ENCODE results near the gene MOSPD2.
A peak's percentile ranks its signal among the peaks of the same experiment; 100 is the strongest.

The MOSPD2 gene

GRCh38 chrX:14915596-14915995 lies 42.4 kb downstream of the MOSPD2 start:
- no peaks in the 10 kb centered on the region for H3K79me2 ChIP-seq (ENCODE audit: control insufficient read depth, insufficient read depth, low read length)
- no peak overlapping the region for H3K4me2 ChIP-seq (ENCODE audit: low read length)
- H2BK15ac ChIP-seq (replicated peaks; ENCODE audit: low read depth) = no peak overlapping the region
- H3K36me3 ChIP-seq (ENCODE audit: control insufficient read depth, insufficient read depth, low read length) = no peaks in the 10 kb centered on the region
- no peak overlapping the region for H3K4me3 ChIP-seq (ENCODE audit: low read length)
- H3K4ac ChIP-seq (ENCODE audit: low read depth, low read length) = no peak overlapping the region
- no peaks in the 10 kb centered on the region for H3K27me3 ChIP-seq (ENCODE audit: insufficient read depth, low read length, poor library complexity)
- no peaks in the 10 kb centered on the region for H3K79me1 ChIP-seq (ENCODE audit: low read length)
- H4K8ac ChIP-seq (ENCODE audit: low read depth, low read length) = no peak overlapping the region
- no peak overlapping the region for H3K18ac ChIP-seq (ENCODE audit: low read length)
- no peak overlapping the region for H3K9ac ChIP-seq (ENCODE audit: low read length)
- WGBS (ENCODE audit: extremely low coverage, insufficient coverage, low lambda C conversion rate) = no CpG with 5 or more reads among the region's 3 CpGs
- H3K27ac ChIP-seq (ENCODE audit: low read depth, low read length) = no peak overlapping the region
- no peak for DNase-seq
- H4K5ac ChIP-seq (ENCODE audit: low read length) = no peak overlapping the region
- no peak overlapping the region for H2BK5ac ChIP-seq (ENCODE audit: low read length)
- H2AK5ac ChIP-seq (ENCODE audit: low read length) = no peak overlapping the region
- no peak overlapping the region for H3K23ac ChIP-seq (ENCODE audit: low read length)
- H3K56ac ChIP-seq (ENCODE audit: low read length) = no peak overlapping the region
- H2BK120ac ChIP-seq (ENCODE audit: low read depth, low read length) = no peak overlapping the region
- H3K4me1 ChIP-seq (ENCODE audit: control insufficient read depth, low read depth, low read length) = no peaks in the 10 kb centered on the region

GRCh38 chrX:14916017-14916674 lies 42.9 kb downstream of the MOSPD2 start:
- no peak overlapping the region for H3K9ac ChIP-seq (ENCODE audit: low read length)
- no peak overlapping the region for H4K8ac ChIP-seq (ENCODE audit: low read depth, low read length)
- no peaks in the 10 kb centered on the region for H3K79me1 ChIP-seq (ENCODE audit: low read length)
- H3K4ac ChIP-seq (ENCODE audit: low read depth, low read length) = no peak overlapping the region
- H3K36me3 ChIP-seq (ENCODE audit: control insufficient read depth, insufficient read depth, low read length) = no peaks in the 10 kb centered on the region
- H2AK5ac ChIP-seq (ENCODE audit: low read length) = no peak overlapping the region
- no peak overlapping the region for H2BK120ac ChIP-seq (ENCODE audit: low read depth, low read length)
- no peak overlapping the region for H3K23ac ChIP-seq (ENCODE audit: low read length)
- H3K56ac ChIP-seq (ENCODE audit: low read length) = no peak overlapping the region
- no peak overlapping the region for H3K27ac ChIP-seq (ENCODE audit: low read depth, low read length)
- no peak for DNase-seq
- no peaks in the 10 kb centered on the region for H3K27me3 ChIP-seq (ENCODE audit: insufficient read depth, low read length, poor library complexity)
- H4K5ac ChIP-seq (ENCODE audit: low read length) = no peak overlapping the region
- H3K18ac ChIP-seq (ENCODE audit: low read length) = no peak overlapping the region
- H3K4me3 ChIP-seq (ENCODE audit: low read length) = no peak overlapping the region
- H2BK5ac ChIP-seq (ENCODE audit: low read length) = no peak overlapping the region
- no CpG with 5 or more reads among the region's 3 CpGs for WGBS (ENCODE audit: extremely low coverage, insufficient coverage, low lambda C conversion rate)
- H2BK15ac ChIP-seq (replicated peaks; ENCODE audit: low read depth) = no peak overlapping the region
- H3K4me1 ChIP-seq (ENCODE audit: control insufficient read depth, low read depth, low read length) = no peaks in the 10 kb centered on the region
- no peak overlapping the region for H3K4me2 ChIP-seq (ENCODE audit: low read length)
- no peaks in the 10 kb centered on the region for H3K79me2 ChIP-seq (ENCODE audit: control insufficient read depth, insufficient read depth, low read length)

GRCh38 chrX:14919407-14919806 lies 46.2 kb downstream of the MOSPD2 start:
- Histone ChIP-seq H2BK15ac (replicated peaks; ENCODE audit: low read depth) (no peak overlapping the region), H3K79me1 (ENCODE audit: low read length) (no peaks in the 10 kb centered on the region), H3K9ac (ENCODE audit: low read length) (no peak overlapping the region), H2AK5ac (ENCODE audit: low read length) (no peak overlapping the region), H4K5ac (ENCODE audit: low read length) (no peak overlapping the region), H3K56ac (ENCODE audit: low read length) (no peak overlapping the region), H3K36me3 (ENCODE audit: control insufficient read depth, insufficient read depth, low read length) (no peaks in the 10 kb centered on the region), H2BK5ac (ENCODE audit: low read length) (no peak overlapping the region), H3K4me1 (ENCODE audit: control insufficient read depth, low read depth, low read length) (no peaks in the 10 kb centered on the region), H3K23ac (ENCODE audit: low read length) (no peak overlapping the region), H3K27me3 (ENCODE audit: insufficient read depth, low read length, poor library complexity) (no peaks in the 10 kb centered on the region), H3K27ac (ENCODE audit: low read depth, low read length) (no peak overlapping the region), H3K4me2 (ENCODE audit: low read length) (no peak overlapping the region), H2BK120ac (ENCODE audit: low read depth, low read length) (no peak overlapping the region), H3K79me2 (ENCODE audit: control insufficient read depth, insufficient read depth, low read length) (no peaks in the 10 kb centered on the region), H4K8ac (ENCODE audit: low read depth, low read length) (no peak overlapping the region), H3K4me3 (ENCODE audit: low read length) (no peak overlapping the region), H3K4ac (ENCODE audit: low read depth, low read length) (no peak overlapping the region), H3K18ac (ENCODE audit: low read length) (no peak overlapping the region)
- DNase-seq = no peak
- WGBS (ENCODE audit: extremely low coverage, insufficient coverage, low lambda C conversion rate) = no CpG with 5 or more reads among the region's 2 CpGs

- no CpG with 5 or more reads among the region's 2 CpGs for WGBS (ENCODE audit: extremely low coverage, insufficient coverage, low lambda C conversion rate)
- H2BK5ac ChIP-seq (ENCODE audit: low read length) = no peak overlapping the region
- no peaks in the 10 kb centered on the region for H3K36me3 ChIP-seq (ENCODE audit: control insufficient read depth, insufficient read depth, low read length)
- H3K4me1 ChIP-seq (ENCODE audit: control insufficient read depth, low read depth, low read length) = no peaks in the 10 kb centered on the region
- H3K79me1 ChIP-seq (ENCODE audit: low read length) = no peaks in the 10 kb centered on the region
- H3K23ac ChIP-seq (ENCODE audit: low read length) = no peak overlapping the region
- H2BK120ac ChIP-seq (ENCODE audit: low read depth, low read length) = no peak overlapping the region
- H3K4ac ChIP-seq (ENCODE audit: low read depth, low read length) = no peak overlapping the region
- H3K79me2 ChIP-seq (ENCODE audit: control insufficient read depth, insufficient read depth, low read length) = no peaks in the 10 kb centered on the region
- no peak overlapping the region for H3K56ac ChIP-seq (ENCODE audit: low read length)
- no peak overlapping the region for H3K9ac ChIP-seq (ENCODE audit: low read length)
- no peak for DNase-seq
- no peak overlapping the region for H3K27ac ChIP-seq (ENCODE audit: low read depth, low read length)
- no peak overlapping the region for H2AK5ac ChIP-seq (ENCODE audit: low read length)
- no peak overlapping the region for H2BK15ac ChIP-seq (replicated peaks; ENCODE audit: low read depth)
- H3K18ac ChIP-seq (ENCODE audit: low read length) = no peak overlapping the region
- no peak overlapping the region for H3K4me3 ChIP-seq (ENCODE audit: low read length)
- H4K5ac ChIP-seq (ENCODE audit: low read length) = no peak overlapping the region
- H3K27me3 ChIP-seq (ENCODE audit: insufficient read depth, low read length, poor library complexity) = no peaks in the 10 kb centered on the region
- no peak overlapping the region for H3K4me2 ChIP-seq (ENCODE audit: low read length)
- H4K8ac ChIP-seq (ENCODE audit: low read depth, low read length) = no peak overlapping the region
Measured at GRCh38 chrX:14920196-14920595, 47.0 kb downstream of the MOSPD2 start.

- Histone ChIP-seq H3K4me2 (ENCODE audit: low read length) (no peak overlapping the region), H4K8ac (ENCODE audit: low read depth, low read length) (no peak overlapping the region), H3K36me3 (ENCODE audit: control insufficient read depth, insufficient read depth, low read length) (no peaks in the 10 kb centered on the region), H3K27me3 (ENCODE audit: insufficient read depth, low read length, poor library complexity) (no peaks in the 10 kb centered on the region), H3K79me1 (ENCODE audit: low read length) (no peaks in the 10 kb centered on the region), H3K18ac (ENCODE audit: low read length) (no peak overlapping the region), H2BK5ac (ENCODE audit: low read length) (no peak overlapping the region), H3K56ac (ENCODE audit: low read length) (peak overlapping the region; percentile 19), H3K4me1 (ENCODE audit: control insufficient read depth, low read depth, low read length) (no peaks in the 10 kb centered on the region), H3K4ac (ENCODE audit: low read depth, low read length) (no peak overlapping the region), H2BK120ac (ENCODE audit: low read depth, low read length) (no peak overlapping the region), H3K4me3 (ENCODE audit: low read length) (no peak overlapping the region), H2AK5ac (ENCODE audit: low read length) (no peak overlapping the region), H3K23ac (ENCODE audit: low read length) (no peak overlapping the region), H3K79me2 (ENCODE audit: control insufficient read depth, insufficient read depth, low read length) (no peaks in the 10 kb centered on the region), H2BK15ac (replicated peaks; ENCODE audit: low read depth) (no peak overlapping the region), H3K9ac (ENCODE audit: low read length) (no peak overlapping the region), H4K5ac (ENCODE audit: low read length) (no peak overlapping the region), H3K27ac (ENCODE audit: low read depth, low read length) (no peak overlapping the region)
- WGBS (ENCODE audit: extremely low coverage, insufficient coverage, low lambda C conversion rate) = no CpG with 5 or more reads among the region's 6 CpGs
- DNase-seq = no peak
Measured at GRCh38 chrX:14922437-14922836, 49.2 kb downstream of the MOSPD2 start.

GRCh38 chrX:14923761-14924160 lies 50.5 kb downstream of the MOSPD2 start:
- Histone ChIP-seq H2BK5ac (ENCODE audit: low read length) (no peak overlapping the region), H2BK120ac (ENCODE audit: low read depth, low read length) (no peak overlapping the region), H3K56ac (ENCODE audit: low read length) (no peak overlapping the region), H2BK15ac (replicated peaks; ENCODE audit: low read depth) (no peak overlapping the region), H3K36me3 (ENCODE audit: control insufficient read depth, insufficient read depth, low read length) (no peaks in the 10 kb centered on the region), H3K79me1 (ENCODE audit: low read length) (no peaks in the 10 kb centered on the region), H3K9ac (ENCODE audit: low read length) (no peak overlapping the region), H3K27me3 (ENCODE audit: insufficient read depth, low read length, poor library complexity) (no peaks in the 10 kb centered on the region), H3K23ac (ENCODE audit: low read length) (no peak overlapping the region), H3K79me2 (ENCODE audit: control insufficient read depth, insufficient read depth, low read length) (no peaks in the 10 kb centered on the region), H3K4me2 (ENCODE audit: low read length) (no peak overlapping the region), H3K18ac (ENCODE audit: low read length) (no peak overlapping the region), H3K4ac (ENCODE audit: low read depth, low read length) (no peak overlapping the region), H4K8ac (ENCODE audit: low read depth, low read length) (no peak overlapping the region), H2AK5ac (ENCODE audit: low read length) (no peak overlapping the region), H4K5ac (ENCODE audit: low read length) (no peak overlapping the region), H3K4me3 (ENCODE audit: low read length) (no peak overlapping the region), H3K27ac (ENCODE audit: low read depth, low read length) (no peak overlapping the region), H3K4me1 (ENCODE audit: control insufficient read depth, low read depth, low read length) (no peaks in the 10 kb centered on the region)
- WGBS (ENCODE audit: extremely low coverage, insufficient coverage, low lambda C conversion rate) = no CpG with 5 or more reads among the region's 4 CpGs
- no peak for DNase-seq
